Transverse colon (tissue), 3 donors: Measurements from ENCODE around the gene SLC26A8.

Experiments
- POLR2A ChIP-seq: fragments of 450-650 bp; IDR thresholded peaks from one replicate; pipeline ENCODE4 v1.6.1; 2016; ENCODE audit warnings: antibody characterized with exemption, mild to moderate bottlenecking, moderate library complexity
- TF ChIP-seq, protein P1 (sequence below), 5 experiments: fragments of 200-600 bp in 3 of 5; fragments of 450-650 bp in 2 of 5; sonication (generic) in 3 of 5; IDR thresholded peaks; 1 replicate in 2 of 5; 2 replicates in 3 of 5; pipeline ENCODE4 v1.5.1; 2016 to 2017; ENCODE audit warnings: antibody characterized with exemption in 5 of 5, inconsistent platforms in 3 of 5, mild to moderate bottlenecking in 2 of 5, moderate library complexity in 1 of 5

GRCh38 chr6:35936681-35937359 is 87.6 kb downstream of the SLC26A8 start:
- TF ChIP-seq, protein P1, sequence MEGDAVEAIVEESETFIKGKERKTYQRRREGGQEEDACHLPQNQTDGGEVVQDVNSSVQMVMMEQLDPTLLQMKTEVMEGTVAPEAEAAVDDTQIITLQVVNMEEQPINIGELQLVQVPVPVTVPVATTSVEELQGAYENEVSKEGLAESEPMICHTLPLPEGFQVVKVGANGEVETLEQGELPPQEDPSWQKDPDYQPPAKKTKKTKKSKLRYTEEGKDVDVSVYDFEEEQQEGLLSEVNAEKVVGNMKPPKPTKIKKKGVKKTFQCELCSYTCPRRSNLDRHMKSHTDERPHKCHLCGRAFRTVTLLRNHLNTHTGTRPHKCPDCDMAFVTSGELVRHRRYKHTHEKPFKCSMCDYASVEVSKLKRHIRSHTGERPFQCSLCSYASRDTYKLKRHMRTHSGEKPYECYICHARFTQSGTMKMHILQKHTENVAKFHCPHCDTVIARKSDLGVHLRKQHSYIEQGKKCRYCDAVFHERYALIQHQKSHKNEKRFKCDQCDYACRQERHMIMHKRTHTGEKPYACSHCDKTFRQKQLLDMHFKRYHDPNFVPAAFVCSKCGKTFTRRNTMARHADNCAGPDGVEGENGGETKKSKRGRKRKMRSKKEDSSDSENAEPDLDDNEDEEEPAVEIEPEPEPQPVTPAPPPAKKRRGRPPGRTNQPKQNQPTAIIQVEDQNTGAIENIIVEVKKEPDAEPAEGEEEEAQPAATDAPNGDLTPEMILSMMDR (IDR thresholded peaks at IDR 0.05): no peak
- no peak for TF ChIP-seq POLR2A
